Umbilical cord (tissue), 2 donors: ENCODE results near the gene DNAH17. TPM values are rescaled to one million over a fixed set of nuclear protein-coding genes. Genes with fewer than 3 reads are reported as not detected.

Experiments used
- DNase-seq: peaks from one replicate; pipeline ENCODE4 v3.0.0-alpha.2; 2015; ENCODE audit warnings: low spot score
- total RNA-seq: library from RNA; depleted of rRNA; stranded (reverse); fragments of >200 nt; gene quantifications from one replicate; pipeline ENCODE4 v1.2.3, GENCODE V29; 2014; ENCODE audit warnings: low replicate concordance; ENCODE audit not compliant: insufficient read depth

The DNAH17 gene
- total RNA-seq, 1 donor from 2014 or later = not detected

DNA sequence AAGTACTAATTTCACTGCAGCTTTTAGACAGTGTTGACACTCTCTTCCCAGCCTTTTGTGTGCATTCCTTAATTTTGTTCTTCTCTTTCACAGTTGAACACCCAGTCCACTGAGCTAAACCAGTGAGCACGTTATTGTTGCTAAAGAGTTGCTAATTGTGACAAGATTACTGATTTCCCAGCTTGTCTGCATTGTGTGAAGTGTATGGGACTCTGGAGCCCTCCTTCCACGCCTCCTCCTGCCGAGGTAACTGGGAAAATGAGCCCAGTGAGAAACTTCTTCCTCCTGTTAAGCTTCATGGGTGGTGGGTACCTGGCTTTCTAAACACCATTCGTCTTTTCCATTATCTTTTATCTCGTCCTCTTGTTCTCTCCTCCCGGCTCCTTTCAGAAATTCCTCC is 29.8 kb upstream of the DNAH17 start:
- no peak for DNase-seq

DNA sequence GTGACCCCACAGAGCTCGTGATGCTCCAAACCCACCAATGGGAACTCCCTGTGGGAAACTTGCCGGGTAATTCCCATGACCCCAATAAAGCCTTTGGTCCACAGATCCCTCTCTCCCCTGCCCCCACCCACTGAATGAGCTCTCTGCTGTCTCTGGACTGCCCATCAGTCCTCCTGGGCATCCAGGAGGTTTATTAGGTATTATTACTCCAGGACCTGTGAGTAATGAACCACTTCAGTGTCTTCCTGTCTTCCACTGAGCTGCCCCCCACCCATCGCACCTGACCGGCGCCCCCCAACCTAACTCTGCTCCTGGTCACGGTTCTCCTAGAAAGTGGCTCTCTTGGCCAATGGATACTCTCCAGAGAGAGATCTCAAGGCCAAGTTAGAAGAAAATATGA is 28.7 kb upstream of the DNAH17 start:
- DNase-seq = no peak

DNA sequence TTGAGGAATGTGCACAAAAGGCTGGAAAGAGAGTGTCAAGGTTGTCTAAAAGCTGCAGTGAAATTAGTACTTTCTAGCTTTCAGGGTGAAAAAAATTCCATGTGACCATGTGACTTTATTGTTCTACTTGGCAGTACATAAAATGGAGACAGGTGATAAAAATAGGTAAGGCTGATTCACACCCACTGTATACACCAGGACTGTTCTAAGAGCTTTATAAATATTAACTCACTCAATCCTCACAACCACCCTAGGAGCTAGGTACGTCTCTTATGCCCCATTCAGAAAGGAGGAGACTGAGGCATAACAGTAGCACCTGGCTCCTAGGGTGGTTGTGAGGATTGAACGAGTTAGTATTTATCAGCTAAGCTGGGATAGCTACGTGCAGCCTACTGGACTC is 28.2 kb upstream of the DNAH17 start:
- no peak for DNase-seq

DNA sequence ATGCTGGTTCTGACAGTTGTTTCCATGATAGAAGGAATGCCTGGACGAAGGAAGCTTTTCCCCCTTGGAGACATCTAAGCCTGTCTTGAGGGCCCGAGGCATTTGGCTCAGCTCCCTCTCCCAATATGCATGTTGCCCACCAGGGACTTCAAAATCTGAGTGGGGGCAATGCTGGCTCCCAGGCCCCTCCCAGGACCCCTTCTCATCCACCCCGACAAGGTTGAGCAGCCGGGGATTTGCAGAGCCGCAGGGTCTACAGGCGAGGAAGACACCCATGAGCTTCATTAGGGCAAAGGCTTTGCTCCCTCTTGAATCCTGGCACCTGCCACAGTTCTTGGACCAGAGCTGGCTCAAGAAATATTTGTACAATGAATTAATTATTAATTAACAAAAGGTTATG is 25.1 kb upstream of the DNAH17 start:
- no peak for DNase-seq

DNA sequence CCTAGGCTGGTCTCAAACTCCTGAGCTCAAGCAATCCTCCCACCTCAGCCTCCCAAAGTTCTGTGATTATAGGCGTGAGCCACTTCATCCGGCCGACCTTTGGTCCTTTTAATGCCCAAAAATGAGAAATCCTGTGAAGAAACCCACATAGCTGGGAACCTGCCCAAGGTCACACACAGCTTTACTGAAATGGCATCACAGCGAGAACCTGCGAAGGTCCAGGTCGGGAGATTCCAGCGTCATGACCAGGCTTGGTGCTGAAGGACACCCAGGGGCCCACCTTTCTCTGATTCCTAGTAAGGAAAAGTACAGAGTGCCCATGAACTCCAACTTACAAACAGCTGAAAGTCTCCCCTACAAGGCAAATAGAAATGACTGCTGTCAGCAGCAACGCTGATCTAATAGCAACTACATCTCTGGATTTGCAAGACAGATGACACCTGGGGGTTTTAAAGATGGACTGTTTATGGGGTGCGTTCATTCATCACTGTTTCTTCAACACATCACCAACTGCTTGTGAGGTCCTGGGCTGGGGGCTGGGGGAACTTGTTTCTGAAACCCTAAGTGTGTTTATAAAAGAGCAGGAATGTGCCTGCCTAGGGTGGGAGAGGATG is 24.5 kb upstream of the DNAH17 start:
- no peak for DNase-seq

DNA sequence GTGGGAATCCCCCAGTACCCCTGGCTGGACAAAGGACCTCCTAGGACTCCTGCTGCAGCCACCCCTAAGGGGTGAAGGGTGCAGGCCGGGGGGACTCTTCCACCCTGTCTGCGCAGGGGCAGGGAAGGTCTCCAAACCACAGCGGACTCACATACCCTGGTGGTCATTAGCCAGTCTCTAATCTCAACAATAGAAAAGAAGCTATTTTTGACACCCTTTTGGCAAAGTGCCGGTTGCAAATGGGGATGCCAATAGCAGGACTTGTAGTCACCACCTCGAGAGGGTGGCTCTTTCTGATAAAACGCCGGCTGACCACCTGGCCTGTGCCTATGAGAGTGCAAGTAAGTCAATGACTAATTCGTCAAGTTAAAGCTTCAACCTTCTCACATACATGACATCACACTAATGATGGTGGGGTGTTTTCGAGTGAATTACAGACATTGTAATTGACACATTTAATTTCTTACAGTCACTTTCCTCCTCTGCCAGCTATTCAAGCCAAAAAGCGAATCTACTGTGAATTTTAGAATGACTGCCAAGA is 23.1 kb upstream of the DNAH17 start:
- DNase-seq = no peak

DNA sequence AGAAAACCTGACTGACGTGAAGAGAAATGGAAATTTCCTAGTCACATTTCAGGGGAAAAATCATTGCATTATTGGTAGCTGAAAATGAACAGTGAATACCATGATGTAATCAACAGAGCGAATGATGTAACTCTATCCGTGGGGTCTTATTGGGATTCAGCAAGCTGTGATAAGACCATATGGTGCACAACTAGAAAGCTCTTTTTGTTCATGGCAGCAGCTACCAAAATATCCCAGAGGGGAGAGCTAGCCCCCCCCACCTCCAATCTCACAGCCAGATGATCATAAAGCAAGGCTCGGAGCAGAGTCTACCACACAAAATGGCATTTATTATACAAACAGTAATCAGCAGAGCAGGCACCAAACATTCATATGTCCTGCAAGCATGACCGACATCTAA is 22.2 kb upstream of the DNAH17 start:
- DNase-seq = no peak

DNA sequence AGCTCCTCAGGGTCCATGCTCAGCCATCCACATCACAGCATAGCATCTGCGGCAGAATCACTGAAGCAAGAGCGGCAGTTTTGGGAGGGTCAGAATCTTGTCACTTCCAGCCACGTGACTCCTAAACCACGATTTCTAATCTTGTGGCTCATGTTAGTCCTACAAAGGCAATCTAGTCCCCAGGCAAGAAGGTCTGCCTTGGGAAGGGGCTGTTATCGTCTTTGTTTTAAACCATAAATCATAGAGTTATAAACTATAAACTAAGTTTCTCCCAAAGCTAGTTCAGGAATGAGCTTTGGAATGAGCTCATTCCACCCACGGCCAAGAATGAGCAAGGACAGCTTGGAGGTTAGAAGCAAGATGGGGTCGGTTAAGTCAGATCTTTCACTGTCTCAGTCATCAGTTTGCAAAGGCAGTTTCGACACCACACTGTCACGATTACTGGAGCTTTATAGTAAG is 20.8 kb upstream of the DNAH17 start:
- peak; percentile 39 for DNase-seq

DNA sequence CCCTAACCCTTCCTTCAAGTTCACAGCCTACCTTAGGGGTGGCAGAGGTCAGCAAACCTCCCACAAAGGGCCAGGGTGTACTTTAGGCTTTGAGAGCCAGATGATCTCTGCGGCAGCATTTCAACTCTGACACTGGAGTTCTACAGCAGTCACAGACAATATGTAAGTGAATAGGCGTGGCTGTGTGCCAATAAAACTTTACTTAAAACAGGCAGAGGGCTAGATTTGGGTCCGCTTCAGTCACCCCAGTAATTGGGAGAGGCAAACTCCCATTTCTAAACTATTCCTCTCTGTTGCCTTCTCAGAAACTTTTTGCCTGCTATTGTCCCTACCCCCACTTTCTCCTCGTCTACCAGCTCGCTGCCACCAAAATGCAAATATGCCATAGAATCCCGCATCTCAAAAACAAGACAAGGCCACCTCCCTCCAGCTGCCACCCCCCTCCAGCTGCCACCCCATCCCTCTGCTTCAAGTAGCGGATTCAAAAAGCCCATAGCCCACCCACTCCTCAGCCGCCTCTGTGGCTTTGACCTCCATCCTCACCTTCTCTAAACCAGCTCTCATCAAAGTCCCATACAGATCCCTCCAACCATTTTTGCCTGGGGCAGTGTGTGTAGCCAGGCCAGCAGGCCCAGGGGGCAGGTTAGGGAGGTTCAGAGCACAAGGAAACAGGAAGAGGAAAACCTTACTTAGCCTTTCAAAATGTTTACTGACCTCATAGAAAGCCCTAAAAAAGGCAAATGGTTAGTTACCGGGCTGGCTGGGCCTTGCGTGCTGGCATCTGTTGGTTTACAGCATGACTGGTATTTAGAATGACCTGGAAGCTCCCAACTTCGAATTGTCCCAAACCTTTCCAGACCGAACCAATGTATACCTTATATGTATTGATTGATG is 19.9 kb upstream of the DNAH17 start:
- DNase-seq = no peak

DNA sequence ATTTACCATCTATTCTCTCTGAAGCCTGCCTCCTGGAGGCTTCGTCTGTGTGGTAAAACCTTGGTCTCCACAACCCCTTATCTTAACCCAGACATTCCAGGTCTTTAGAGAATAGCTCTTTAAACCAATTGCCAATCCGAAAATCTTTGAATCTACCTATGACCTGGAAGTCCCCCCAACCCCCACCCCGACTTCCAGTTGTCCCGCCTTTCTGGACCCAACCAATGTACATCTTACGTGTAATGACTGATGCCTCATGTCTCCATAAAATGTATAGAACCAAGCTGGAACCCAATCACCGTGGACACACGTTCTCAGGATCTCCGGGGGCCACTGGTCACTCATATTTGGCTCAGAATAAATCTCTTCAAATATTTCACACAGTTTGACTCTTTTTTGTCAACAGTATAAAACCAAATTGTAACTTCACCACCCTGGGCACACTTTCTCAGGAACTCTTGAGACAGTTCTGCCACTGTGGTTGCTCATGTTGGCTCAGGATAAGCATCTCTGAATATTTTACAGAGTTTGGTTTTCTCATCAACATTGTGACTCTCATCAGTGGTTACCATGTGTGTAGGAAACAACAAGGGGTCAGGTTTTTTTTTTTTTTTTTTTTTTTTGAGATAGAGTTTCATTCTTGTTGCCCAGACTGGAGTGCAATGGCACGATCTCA is 18.1 kb upstream of the DNAH17 start:
- DNase-seq = no peak

DNA sequence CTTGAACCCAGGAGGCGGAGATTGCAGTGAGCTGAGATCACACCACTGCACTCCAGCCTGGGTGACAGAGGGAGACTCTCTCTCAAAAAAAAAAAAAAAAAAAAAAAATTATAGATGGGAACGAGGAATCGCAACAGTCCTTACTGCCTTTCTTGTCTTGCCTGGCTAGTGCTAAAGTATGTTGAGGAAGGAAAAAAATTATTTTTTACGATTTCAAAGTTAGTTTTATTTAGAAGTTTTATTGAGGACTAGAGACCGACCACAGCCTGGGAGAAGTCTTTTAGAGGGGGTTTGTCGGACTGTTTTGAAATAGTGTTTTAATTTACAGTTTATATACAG is 15.8 kb upstream of the DNAH17 start:
- no peak for DNase-seq

DNA sequence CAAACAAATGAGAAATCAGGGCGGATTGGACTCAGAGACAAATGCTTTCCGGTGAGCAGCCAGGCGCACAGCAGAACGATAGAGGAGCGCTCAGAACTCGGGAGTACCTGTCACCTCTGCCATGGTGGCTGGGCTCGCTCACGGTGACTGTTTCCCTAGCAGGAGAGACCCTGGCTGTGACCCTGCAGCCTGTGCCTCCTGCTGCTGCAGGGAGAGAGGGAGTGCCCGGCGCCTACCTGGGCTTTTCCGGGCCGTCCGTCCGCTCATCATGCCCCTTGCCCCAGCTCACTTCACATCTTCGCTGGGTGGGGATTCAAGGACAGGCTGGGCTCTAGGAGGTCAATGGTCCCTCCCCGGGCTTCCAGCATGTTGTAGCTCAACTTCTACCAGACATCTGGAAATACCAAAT is 14.1 kb upstream of the DNAH17 start:
- DNase-seq = peak; percentile 13

DNA sequence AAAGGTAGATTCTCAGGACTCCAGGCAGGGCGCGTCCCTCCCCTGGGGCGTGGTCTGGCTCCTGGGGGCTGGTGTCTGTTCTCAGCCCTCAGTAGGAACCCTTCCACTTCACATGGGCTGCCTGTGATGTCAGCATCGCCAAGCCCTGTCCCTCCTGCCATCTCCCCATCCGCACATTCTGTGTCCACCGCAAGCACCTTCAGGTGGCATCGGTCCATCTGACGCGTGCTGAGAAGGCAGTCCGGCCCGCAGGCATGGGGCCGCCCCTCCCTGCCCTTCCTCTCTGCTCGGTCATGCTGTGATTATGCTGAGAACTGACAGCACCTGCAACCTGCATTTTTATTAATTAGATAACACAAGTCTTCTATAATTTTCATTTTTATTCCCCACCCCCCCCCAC is 12.7 kb upstream of the DNAH17 start:
- no peak for DNase-seq

DNA sequence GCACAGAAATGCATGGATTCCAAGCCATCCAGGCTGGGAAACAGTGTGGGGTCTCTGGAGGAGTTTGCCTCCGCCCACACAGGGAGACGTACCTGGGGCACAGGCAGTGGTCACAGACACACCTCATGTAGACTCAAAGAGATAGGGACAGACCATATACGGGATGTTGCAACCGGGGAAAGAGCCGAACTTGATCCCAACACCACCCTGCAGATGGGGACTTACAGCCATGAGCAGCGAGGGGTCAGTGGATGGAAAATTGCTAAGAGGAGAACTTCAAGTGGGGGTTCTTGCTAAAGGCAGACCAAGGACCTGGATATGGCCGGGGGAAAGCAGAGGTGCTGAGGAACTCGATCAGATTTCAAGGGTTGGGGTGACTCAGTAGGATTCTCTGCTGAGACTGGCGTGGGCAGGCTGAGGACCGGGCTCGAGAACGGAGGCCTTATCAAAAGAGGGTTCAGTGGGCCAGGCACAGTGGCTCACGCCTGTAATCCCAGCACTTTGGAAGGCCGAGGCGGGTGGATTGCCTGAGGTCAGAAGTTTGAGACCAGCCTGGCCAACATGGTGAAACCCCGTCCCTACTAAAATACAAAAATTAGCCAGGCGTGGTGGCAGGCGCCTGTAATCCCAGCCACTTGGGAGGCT is 12.0 kb upstream of the DNAH17 start:
- no peak for DNase-seq

DNA sequence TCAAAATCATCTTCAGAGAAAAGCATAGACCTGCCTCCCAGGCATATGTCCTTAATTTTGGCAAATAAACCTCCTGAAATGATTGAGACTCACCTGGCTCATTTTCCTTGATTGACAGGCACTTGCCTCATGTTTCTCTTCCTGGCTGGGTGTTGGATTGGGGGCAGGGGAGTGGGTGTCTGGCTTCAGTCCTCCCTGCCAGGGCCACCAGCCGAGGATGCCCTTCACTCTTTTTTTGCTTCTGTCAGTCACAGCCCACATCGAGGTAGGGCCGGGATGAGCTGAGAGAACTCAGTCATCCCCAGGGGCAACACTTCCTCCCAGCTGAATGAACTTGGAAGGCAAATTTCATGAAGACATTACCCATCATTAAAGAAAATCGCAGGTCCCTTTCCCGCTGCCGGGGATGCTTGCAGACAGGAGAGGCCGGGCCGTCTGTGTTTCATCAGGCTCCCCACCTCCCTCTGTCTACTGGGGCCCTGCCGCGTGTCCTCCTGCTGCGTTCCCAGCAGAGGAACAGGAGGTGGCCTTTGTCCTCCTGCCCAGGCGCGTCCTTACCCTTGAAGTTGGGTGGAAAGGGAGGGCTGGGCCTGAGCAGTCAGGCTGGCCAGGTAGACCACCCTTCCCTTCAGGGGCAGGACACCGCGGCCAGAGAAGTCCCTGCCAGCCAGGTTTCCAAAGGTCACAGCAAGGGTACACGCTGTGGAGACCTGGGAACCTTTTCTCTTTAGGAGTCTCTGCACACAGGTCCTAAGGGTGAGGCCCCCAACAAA is 11.2 kb upstream of the DNAH17 start:
- peak; percentile 40 for DNase-seq

DNA sequence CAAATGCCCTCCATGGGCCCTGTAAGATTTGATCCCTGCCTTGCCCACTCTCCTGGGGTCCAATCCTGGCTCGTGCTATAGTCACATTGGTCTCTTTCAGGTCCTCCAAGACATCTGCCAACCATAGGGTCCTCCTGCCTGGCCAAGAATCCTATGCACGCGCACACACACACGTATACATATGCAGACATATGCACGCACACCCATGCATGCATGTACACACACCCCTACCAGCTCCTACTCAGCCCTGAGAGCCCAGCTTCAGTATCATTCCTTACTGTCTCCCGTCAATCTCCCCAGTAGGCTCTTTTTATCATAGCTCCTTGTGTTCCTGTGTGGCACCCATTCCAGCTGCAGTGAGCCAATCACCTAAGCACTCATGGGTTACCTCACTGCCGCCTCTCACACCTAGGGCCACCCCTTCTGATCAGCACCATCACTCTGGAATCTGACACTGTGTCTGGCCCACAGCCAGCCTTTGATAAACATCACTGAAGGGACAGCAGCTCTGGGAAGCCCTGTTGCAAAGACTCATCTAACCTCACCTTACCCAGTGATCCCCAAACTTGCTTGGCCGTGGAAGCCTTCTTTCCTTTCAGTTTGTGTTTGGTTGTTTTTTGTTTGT is 7.9 kb upstream of the DNAH17 start:
- DNase-seq = no peak

DNA sequence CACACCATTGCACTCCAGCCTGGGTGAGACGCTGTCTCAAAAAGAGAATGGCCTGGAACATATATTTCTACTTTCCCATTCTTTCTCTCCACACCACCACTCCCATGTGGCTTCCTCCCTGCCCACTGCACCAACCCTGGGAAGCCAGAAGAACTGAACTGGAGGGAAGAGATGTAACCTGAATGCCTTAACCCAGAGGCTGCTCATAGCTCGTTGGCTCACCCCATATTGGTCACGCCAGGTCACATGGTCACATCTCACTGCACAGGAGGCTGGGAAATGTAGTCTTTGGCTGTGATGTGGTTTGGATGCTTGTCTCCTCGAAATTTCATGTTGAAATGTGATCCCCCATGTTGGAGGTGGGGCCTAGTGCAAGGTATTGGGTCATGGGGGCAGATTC is 5.9 kb upstream of the DNAH17 start:
- DNase-seq = no peak

DNA sequence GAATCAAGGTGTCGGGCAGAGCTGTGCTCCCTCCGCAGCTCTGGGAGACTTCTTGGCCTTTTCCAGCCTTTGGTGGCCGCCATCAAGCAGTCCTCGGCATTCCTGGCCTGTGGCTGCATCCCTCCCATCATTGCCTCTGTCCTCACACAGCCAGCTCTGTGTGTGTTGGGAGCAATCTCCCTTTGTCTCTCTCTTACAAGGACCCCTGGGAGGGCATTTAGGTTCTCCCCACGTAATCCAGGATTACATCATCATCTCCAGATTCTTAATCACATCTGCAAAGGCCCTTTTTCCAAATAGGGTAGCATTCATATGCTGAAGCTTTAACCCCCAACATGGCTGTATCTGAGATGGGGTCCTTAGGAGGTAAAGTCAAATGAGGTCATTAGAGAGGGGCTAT is 4.1 kb upstream of the DNAH17 start:
- DNase-seq = no peak

DNA sequence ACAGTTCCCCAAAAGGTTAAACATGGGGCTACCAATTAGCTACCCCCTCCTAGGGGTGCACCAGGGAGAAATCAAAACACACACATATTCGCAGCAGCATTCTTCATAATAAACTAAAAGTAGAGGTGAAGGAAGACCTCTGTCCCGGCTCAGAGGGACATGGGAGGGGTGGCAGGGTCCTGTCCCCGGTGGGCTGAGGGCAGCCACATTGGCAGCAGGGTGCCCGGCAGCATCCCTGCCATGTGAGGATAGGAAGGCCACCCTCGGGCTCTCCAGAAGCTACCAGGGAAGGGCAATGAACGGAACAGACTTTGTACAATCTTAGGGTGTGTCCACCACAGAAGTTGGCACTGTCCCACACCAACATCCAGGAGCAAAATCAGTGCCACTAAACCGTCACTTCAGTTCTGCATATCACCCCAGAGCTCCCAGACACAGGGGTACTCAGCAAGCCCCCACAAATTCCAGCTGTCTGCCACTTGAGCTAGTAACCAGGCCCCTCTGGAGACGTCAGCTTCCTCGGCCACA is 3.1 kb upstream of the DNAH17 start:
- no peak for DNase-seq

DNA sequence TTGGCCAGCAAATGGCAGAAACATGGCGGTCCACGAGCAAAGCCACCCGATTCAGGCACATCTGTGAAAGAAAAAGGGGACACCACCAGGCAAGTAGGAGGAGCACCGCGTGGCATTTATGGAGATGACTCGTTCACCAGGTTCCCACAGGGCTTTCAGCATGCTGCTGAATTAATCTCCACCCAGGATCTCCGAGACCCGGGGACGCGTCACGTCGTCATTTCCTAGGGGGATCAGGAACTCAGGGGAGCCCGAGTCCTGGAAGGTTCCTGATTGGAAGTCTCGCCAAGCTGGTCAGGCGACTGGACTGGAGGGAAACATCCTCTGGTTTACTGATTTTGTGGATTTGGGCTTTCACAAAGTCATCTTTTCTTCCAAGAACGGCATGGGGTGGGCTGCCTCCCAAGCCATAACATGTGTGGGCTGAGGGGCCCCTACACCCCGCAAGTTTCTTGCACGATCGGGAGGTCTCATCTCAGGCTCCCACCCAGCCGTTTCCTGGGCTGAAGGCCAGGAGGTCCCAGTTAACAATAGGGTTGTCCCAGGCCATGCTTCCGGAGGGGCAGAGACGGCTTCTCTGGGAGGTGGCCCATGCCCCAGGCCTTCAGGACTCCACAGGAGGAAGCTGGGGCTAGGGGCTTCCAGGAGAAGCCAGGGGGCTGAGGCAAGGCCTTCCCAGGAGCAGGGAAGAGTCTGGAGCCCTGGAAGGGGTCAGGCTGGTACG is 645 bp downstream of the DNAH17 start:
- DNase-seq = no peak
